Gastroesophageal sphincter (tissue), 3 donors: ENCODE results near the gene ZSWIM6.

Experiments used
- CTCF ChIP-seq, 4 experiments: fragments of 200-600 bp in 2 of 4; fragments of 450-650 bp in 2 of 4; sonication (generic) in 1 of 4; IDR thresholded peaks; one replicate each; pipeline ENCODE4 v1.5.1; 2017 to 2019; ENCODE audit warnings: antibody characterized with exemption in 4 of 4, mild to moderate bottlenecking in 2 of 4, moderate library complexity in 2 of 4
- EP300 ChIP-seq: sonication (generic); formaldehyde crosslinking; IDR thresholded peaks from one replicate; pipeline ENCODE4 v1.6.1; 2017; ENCODE audit warnings: antibody characterized with exemption, mild to moderate bottlenecking
- POLR2A ChIP-seq, 2 donors: fragments of 450-650 bp; IDR thresholded peaks; one replicate each; pipeline ENCODE4 v1.6.1; 2017; ENCODE audit warnings: antibody characterized with exemption in 2 of 2, mild to moderate bottlenecking in 2 of 2, moderate library complexity in 1 of 2

- TF ChIP-seq CTCF (IDR thresholded peaks at IDR 0.05) (no peak), EP300 (no peak), POLR2A (IDR thresholded peaks at IDR 0.05) (no peak)
These were observed 140.3 kb downstream of the ZSWIM6 start for GRCh38 chr5:61472172-61472958.
